ENCODE data around the gene TRAPPC12.

Gene TRAPPC12

GRCh38 chr2:3485166-3485565 lies 105.7 kb downstream of the TRAPPC12 start:
- peaks cover 10% of the 10 kb centered on the region for H3K4me1 ChIP-seq (ENCODE audit: control insufficient read depth, insufficient read depth, low read length)
- H3K27ac ChIP-seq (ENCODE audit: insufficient read depth, low read depth, low read length, poor library complexity, severe bottlenecking): no peak overlapping the region
- 95 to 99% methylated on average over 11 of the region's 11 CpGs for WGBS, 2 experiments
- no peak overlapping the region for H3K4me3 ChIP-seq (ENCODE audit: insufficient read depth, low read depth, low read length)
- H3K9me3 ChIP-seq (ENCODE audit: control insufficient read depth, low read length): no peaks in the 10 kb centered on the region
- no peaks in the 10 kb centered on the region for H3K36me3 ChIP-seq (ENCODE audit: control insufficient read depth, insufficient read depth, low read length)
- no peaks in the 10 kb centered on the region for H3K27me3 ChIP-seq (ENCODE audit: control insufficient read depth, insufficient read depth, low read length, poor library complexity, severe bottlenecking)

- H3K9me3 ChIP-seq (ENCODE audit: control insufficient read depth, low read length): no peaks in the 10 kb centered on the region
- H3K27me3 ChIP-seq (ENCODE audit: control insufficient read depth, insufficient read depth, low read length, poor library complexity, severe bottlenecking): no peaks in the 10 kb centered on the region
- no peak overlapping the region for H3K27ac ChIP-seq (ENCODE audit: insufficient read depth, low read depth, low read length, poor library complexity, severe bottlenecking)
- 94 to 97% methylated on average over 29 of the region's 29 CpGs for WGBS, 2 experiments
- peaks cover 10% of the 10 kb centered on the region for H3K4me1 ChIP-seq (ENCODE audit: control insufficient read depth, insufficient read depth, low read length)
- H3K4me3 ChIP-seq (ENCODE audit: insufficient read depth, low read depth, low read length): no peak overlapping the region
- H3K36me3 ChIP-seq (ENCODE audit: control insufficient read depth, insufficient read depth, low read length): no peaks in the 10 kb centered on the region
These were observed 106.8 kb downstream of the TRAPPC12 start for GRCh38 chr2:3486047-3487027.

GRCh38 chr2:3487028-3487425 lies 107.5 kb downstream of the TRAPPC12 start:
- Histone ChIP-seq H3K4me1 (ENCODE audit: control insufficient read depth, insufficient read depth, low read length) (peaks cover 10% of the 10 kb centered on the region), H3K4me3 (ENCODE audit: insufficient read depth, low read depth, low read length) (no peak overlapping the region), H3K36me3 (ENCODE audit: control insufficient read depth, insufficient read depth, low read length) (no peaks in the 10 kb centered on the region), H3K27ac (ENCODE audit: insufficient read depth, low read depth, low read length, poor library complexity, severe bottlenecking) (no peak overlapping the region), H3K9me3 (ENCODE audit: control insufficient read depth, low read length) (no peaks in the 10 kb centered on the region), H3K27me3 (ENCODE audit: control insufficient read depth, insufficient read depth, low read length, poor library complexity, severe bottlenecking) (no peaks in the 10 kb centered on the region)
- WGBS, 2 experiments: 95% methylated on average over 9 of the region's 9 CpGs

GRCh38 chr2:3487432-3487831 lies 107.9 kb downstream of the TRAPPC12 start:
- WGBS, 2 experiments: 94% methylated on average over 10 of the region's 10 CpGs
- H3K27ac ChIP-seq (ENCODE audit: insufficient read depth, low read depth, low read length, poor library complexity, severe bottlenecking): no peak overlapping the region
- H3K9me3 ChIP-seq (ENCODE audit: control insufficient read depth, low read length): no peaks in the 10 kb centered on the region
- H3K4me3 ChIP-seq (ENCODE audit: insufficient read depth, low read depth, low read length): no peak overlapping the region
- no peaks in the 10 kb centered on the region for H3K36me3 ChIP-seq (ENCODE audit: control insufficient read depth, insufficient read depth, low read length)
- H3K4me1 ChIP-seq (ENCODE audit: control insufficient read depth, insufficient read depth, low read length): peaks cover 10% of the 10 kb centered on the region
- no peaks in the 10 kb centered on the region for H3K27me3 ChIP-seq (ENCODE audit: control insufficient read depth, insufficient read depth, low read length, poor library complexity, severe bottlenecking)

- no peaks in the 10 kb centered on the region for H3K9me3 ChIP-seq (ENCODE audit: control insufficient read depth, low read length)
- no peak overlapping the region for H3K27ac ChIP-seq (ENCODE audit: insufficient read depth, low read depth, low read length, poor library complexity, severe bottlenecking)
- no peaks in the 10 kb centered on the region for H3K36me3 ChIP-seq (ENCODE audit: control insufficient read depth, insufficient read depth, low read length)
- H3K4me3 ChIP-seq (ENCODE audit: insufficient read depth, low read depth, low read length): no peak overlapping the region
- 89 to 90% methylated on average over 6 of the region's 6 CpGs for WGBS, 2 experiments
- no peaks in the 10 kb centered on the region for H3K27me3 ChIP-seq (ENCODE audit: control insufficient read depth, insufficient read depth, low read length, poor library complexity, severe bottlenecking)
- H3K4me1 ChIP-seq (ENCODE audit: control insufficient read depth, insufficient read depth, low read length): peaks cover 10% of the 10 kb centered on the region
These were observed 108.6 kb downstream of the TRAPPC12 start for GRCh38 chr2:3488061-3488531.

GRCh38 chr2:3488855-3489763 lies 109.6 kb downstream of the TRAPPC12 start:
- no peaks in the 10 kb centered on the region for H3K27me3 ChIP-seq (ENCODE audit: control insufficient read depth, insufficient read depth, low read length, poor library complexity, severe bottlenecking)
- no peak overlapping the region for H3K27ac ChIP-seq (ENCODE audit: insufficient read depth, low read depth, low read length, poor library complexity, severe bottlenecking)
- no peak overlapping the region for H3K4me3 ChIP-seq (ENCODE audit: insufficient read depth, low read depth, low read length)
- peaks cover 17% of the 10 kb centered on the region for H3K4me1 ChIP-seq (ENCODE audit: control insufficient read depth, insufficient read depth, low read length)
- H3K9me3 ChIP-seq (ENCODE audit: control insufficient read depth, low read length): no peaks in the 10 kb centered on the region
- whole genome bisulfite sequencing, 2 experiments: 90 to 91% methylated on average over 27 of the region's 27 CpGs
- no peaks in the 10 kb centered on the region for H3K36me3 ChIP-seq (ENCODE audit: control insufficient read depth, insufficient read depth, low read length)

- peaks cover 17% of the 10 kb centered on the region for H3K4me1 ChIP-seq (ENCODE audit: control insufficient read depth, insufficient read depth, low read length)
- H3K4me3 ChIP-seq (ENCODE audit: insufficient read depth, low read depth, low read length): no peak overlapping the region
- 94 to 95% methylated on average over 16 of the region's 16 CpGs for WGBS, 2 experiments
- no peaks in the 10 kb centered on the region for H3K36me3 ChIP-seq (ENCODE audit: control insufficient read depth, insufficient read depth, low read length)
- no peak overlapping the region for H3K27ac ChIP-seq (ENCODE audit: insufficient read depth, low read depth, low read length, poor library complexity, severe bottlenecking)
- no peaks in the 10 kb centered on the region for H3K27me3 ChIP-seq (ENCODE audit: control insufficient read depth, insufficient read depth, low read length, poor library complexity, severe bottlenecking)
- no peaks in the 10 kb centered on the region for H3K9me3 ChIP-seq (ENCODE audit: control insufficient read depth, low read length)
These were observed 110.2 kb downstream of the TRAPPC12 start for GRCh38 chr2:3489764-3490115.

GRCh38 chr2:3490191-3491170 lies 111.0 kb downstream of the TRAPPC12 start:
- WGBS, 2 experiments: 84 to 89% methylated on average over 25 to 27 of the region's 27 CpGs
- H3K27me3 ChIP-seq (ENCODE audit: control insufficient read depth, insufficient read depth, low read length, poor library complexity, severe bottlenecking): no peaks in the 10 kb centered on the region
- H3K27ac ChIP-seq (ENCODE audit: insufficient read depth, low read depth, low read length, poor library complexity, severe bottlenecking): no peak overlapping the region
- H3K4me3 ChIP-seq (ENCODE audit: insufficient read depth, low read depth, low read length): no peak overlapping the region
- H3K9me3 ChIP-seq (ENCODE audit: control insufficient read depth, low read length): no peaks in the 10 kb centered on the region
- peaks cover 17% of the 10 kb centered on the region for H3K4me1 ChIP-seq (ENCODE audit: control insufficient read depth, insufficient read depth, low read length)
- H3K36me3 ChIP-seq (ENCODE audit: control insufficient read depth, insufficient read depth, low read length): no peaks in the 10 kb centered on the region

- H3K27me3 ChIP-seq (ENCODE audit: control insufficient read depth, insufficient read depth, low read length, poor library complexity, severe bottlenecking): no peaks in the 10 kb centered on the region
These were observed 111.8 kb downstream of the TRAPPC12 start for GRCh38 chr2:3491306-3491705.

More at GRCh38 chr2:3491306-3491705, 111.8 kb downstream of the TRAPPC12 start:
- Histone ChIP-seq H3K4me3 (ENCODE audit: insufficient read depth, low read depth, low read length) (no peak overlapping the region), H3K4me1 (ENCODE audit: control insufficient read depth, insufficient read depth, low read length) (peaks cover 17% of the 10 kb centered on the region), H3K9me3 (ENCODE audit: control insufficient read depth, low read length) (no peaks in the 10 kb centered on the region), H3K36me3 (ENCODE audit: control insufficient read depth, insufficient read depth, low read length) (no peaks in the 10 kb centered on the region), H3K27ac (ENCODE audit: insufficient read depth, low read depth, low read length, poor library complexity, severe bottlenecking) (no peak overlapping the region)
- 66 to 68% methylated on average over 6 of the region's 6 CpGs for WGBS, 2 experiments
